PFSK-1 (cell line): ENCODE measurements around the gene HS3ST3B1.

Experiments
- POLR2AphosphoS5 ChIP-seq: IDR thresholded peaks from 2 replicates; pipeline ENCODE4 v1.6.1; 2012; ENCODE audit warnings: low read depth, mild to moderate bottlenecking, control low read depth, low read length, moderate library complexity
- SIN3A ChIP-seq: IDR thresholded peaks from 2 replicates; pipeline ENCODE4 v1.6.1; 2012; ENCODE audit warnings: mild to moderate bottlenecking, low read length, moderate library complexity, borderline replicate concordance; ENCODE audit not compliant: insufficient read depth
- TAF1 ChIP-seq: IDR thresholded peaks from 2 replicates; pipeline ENCODE4 v1.6.1; 2012; ENCODE audit warnings: low read length, control low read depth, borderline replicate concordance; ENCODE audit not compliant: insufficient read depth

GRCh38 chr17:14336418-14336817, 35.5 kb downstream of the HS3ST3B1 start:
- TF ChIP-seq SIN3A (no peak), TAF1 (no peak), POLR2AphosphoS5 (no peak)
